ENCODE data around the gene SLC40A1.

- TF ChIP-seq POLR2A (IDR thresholded peaks at IDR 0.05) (no peak), CTCF (IDR thresholded peaks at IDR 0.05) (no peak)
Measured at GRCh38 chr2:189545418-189545817, 35.2 kb downstream of the SLC40A1 start.

Measured in uterus (tissue), 2 donors.